Right ventricle myocardium inferior (tissue), 1 donor: ENCODE results near the gene PSMD9. TPM values are rescaled to one million over a fixed set of nuclear protein-coding genes. Genes with fewer than 3 reads are reported as not detected.
"Not testable (repeated sequence)": the region's sequence is repeated elsewhere in the genome, so short reads cannot be mapped to it uniquely, and the experiment has no call there.

Experiments
- ATAC-seq: fragments of 200-7000 bp; cut with Tn5 transposase; one replicate; pipeline ENCODE4 v1.9.1; 2020; ENCODE audit warnings: mild to moderate bottlenecking, moderate library complexity
- DNase-seq: peaks from one replicate; pipeline ENCODE4 v3.0.0; 2021; ENCODE audit errors: missing footprints
- intact Hi-C: fragments of 100-400 bp; cut with DNase I; formaldehyde crosslinking; loops from one replicate; pipeline ENCODE4 v1.11.0; 2022
- total RNA-seq: library from RNA; stranded (reverse); fragmentation: NEBNext Ultra II Directional; extraction: Animal tissue kit (Norgen Biotek cat#: 25700); gene quantifications from one replicate; pipeline ENCODE4 v1.2.1, GENCODE V29; 2021
- donor health status: DM: no; HTN: yes; CAD: no; lungs with severe emphysema.

The PSMD9 gene
- total RNA-seq, 1 donor from 2014 or later: 35.4 TPM

- DNase-seq (no peak), ATAC-seq (no peak)
- intact Hi-C loops: no loop called here
Observed at GRCh38 chr12:121911824-121912585, 23.4 kb downstream of the PSMD9 start.

- no peak for ATAC-seq
- DNase-seq: no peak
- intact Hi-C loops: loop anchor here (5.0 kb wide), 3 partner anchors 106 to 206 kb away; partner anchors contain the start of gene BCL7A
Observed at GRCh38 chr12:121915841-121916321, 27.3 kb downstream of the PSMD9 start.

DNA sequence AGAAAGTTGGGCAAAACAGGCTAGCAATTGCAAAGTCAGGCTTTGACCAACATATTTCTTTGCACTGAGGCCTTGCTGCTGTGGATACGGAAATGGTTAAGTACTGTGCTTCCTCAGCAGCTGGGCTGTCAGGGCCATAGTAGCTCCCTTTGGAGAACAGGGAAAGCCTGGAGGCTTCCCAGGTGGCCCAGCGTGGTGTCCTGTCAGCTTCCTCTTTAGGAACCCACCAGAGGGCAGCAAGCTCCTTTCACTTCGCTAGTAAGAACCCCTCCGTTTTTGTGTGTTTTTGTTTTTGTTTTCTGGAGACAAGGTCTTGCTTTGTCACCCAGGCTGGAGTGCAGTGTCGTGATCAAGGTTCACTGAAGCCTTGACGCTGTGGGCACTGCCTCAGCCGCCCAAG, 28.1 kb downstream of the PSMD9 start:
- no peak for ATAC-seq
- intact Hi-C loops: loop anchor here (5.0 kb wide), 3 partner anchors 106 to 206 kb away; partner anchors contain the start of gene BCL7A
- no peak for DNase-seq

DNA sequence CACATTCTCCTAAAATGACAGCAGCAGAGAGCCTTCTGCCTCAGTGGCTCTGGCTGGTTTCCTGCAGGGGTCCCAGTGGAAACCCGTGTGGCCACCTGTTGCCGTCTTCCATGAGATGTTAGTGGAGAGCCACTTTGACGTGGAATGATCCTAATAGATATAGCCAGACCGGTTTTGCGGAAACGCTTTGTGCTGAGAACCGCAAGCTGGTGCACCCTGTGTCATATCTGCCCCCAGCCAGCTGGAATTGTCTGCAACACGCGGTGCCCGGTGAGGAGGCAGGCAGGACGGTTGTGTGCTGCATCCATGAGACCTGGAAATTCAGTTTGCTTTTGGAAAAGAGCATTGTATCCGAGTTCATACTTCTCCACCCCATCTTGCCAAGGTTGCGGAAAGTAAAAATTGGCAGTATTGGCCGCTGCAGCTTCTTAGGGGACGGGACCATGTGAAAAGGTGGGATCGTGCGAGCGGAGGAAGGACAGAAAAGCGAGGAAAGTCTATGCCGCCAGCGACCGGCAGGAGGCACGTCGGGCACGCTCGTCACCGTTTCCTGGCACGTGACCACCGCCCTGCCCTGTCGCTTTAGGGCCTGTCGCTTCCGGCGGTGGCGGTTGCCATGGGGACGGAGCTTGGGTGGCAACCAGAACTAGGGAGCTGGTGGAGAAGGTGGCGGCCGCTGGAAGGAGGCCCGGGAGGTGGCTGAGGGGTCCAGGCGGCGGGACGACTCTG, 29.5 kb downstream of the PSMD9 start, which contains the start of gene CFAP251:
CFAP251 (plus strand) TSS at position 643 of the 729 bp plus-strand sequence. CDS start 2,714 bp downstream, outside the sequence.
- peak; percentile 89 for ATAC-seq
- intact Hi-C loops: loop anchor here (5.0 kb wide), 3 partner anchors 104 to 204 kb away; partner anchors contain the start of gene BCL7A
- peak; percentile 99 for DNase-seq

DNA sequence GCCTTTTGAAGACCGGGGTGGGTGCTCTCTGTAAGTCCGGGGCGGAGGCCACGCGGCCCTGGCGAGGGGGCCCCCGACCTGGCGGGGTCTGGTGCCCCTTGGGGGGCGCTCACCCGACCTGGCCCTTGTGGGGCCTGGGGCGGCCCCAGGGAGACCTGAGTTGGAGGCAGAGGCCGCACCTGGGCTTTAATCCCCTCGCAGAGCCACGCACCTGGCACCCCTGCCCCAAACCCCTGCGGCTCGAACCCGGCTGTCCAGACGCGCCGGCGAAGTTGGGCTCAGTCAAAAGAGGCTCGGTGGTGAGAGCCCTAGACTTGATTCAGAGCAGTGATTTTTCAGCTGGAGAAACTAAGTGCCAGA, 30.1 kb downstream of the PSMD9 start:
- DNase-seq (no peak), ATAC-seq (no peak)
- intact Hi-C loops: loop anchor here (5.0 kb wide), 3 partner anchors 104 to 204 kb away; partner anchors contain the start of gene BCL7A

- intact Hi-C loops: no loop called here
- no peak for DNase-seq
- ATAC-seq: no peak
Observed at GRCh38 chr12:121921066-121921465, 32.5 kb downstream of the PSMD9 start.

GRCh38 chr12:121925358-121925695, 36.7 kb downstream of the PSMD9 start:
- ATAC-seq (no peak), DNase-seq (no peak)
- intact Hi-C loops: no loop called here

GRCh38 chr12:121926874-121927706, 38.5 kb downstream of the PSMD9 start:
- no peak for ATAC-seq
- no peak for DNase-seq
- intact Hi-C loops: no loop called here

DNA sequence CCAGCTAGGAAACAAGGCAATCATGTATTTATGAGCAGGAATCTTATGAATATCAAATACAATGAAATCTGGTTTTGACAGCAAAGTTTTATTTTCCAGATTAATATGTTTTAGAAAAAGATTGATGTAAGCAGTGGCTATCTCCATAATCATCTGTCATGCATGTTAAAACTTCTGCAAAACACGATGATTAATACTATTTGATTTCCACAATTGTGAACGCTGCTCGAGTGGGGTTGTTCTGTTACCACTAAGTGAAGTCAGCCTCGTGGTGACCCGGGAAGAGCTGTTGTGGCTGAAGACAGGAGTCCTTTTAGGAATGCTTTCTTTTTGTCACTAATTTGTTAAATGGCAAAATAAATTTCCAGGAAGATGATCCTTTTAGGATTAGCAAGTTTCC, 39.2 kb downstream of the PSMD9 start:
- DNase-seq (no peak), ATAC-seq (no peak)
- intact Hi-C loops: no loop called here

DNA sequence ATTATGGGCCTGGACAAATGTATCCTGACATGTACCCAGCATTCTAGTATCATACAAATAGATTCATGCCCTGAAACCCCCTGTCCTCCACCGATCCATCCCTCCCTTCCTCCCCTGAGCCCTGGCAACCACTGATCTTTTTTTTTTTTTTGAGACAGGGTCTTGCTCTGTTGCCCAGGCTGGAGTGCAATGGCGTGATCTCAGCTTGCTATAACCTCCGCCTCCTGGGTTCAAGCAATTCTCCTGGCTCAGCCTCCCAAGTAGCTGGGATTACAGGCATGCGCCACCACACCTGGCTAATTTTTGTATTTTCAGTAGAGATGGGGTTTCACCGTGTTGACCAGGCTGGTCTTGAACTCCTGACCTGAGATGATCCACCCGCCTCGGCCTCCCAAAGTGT, 41.0 kb downstream of the PSMD9 start:
- DNase-seq, intact Hi-C loops, ATAC-seq: not testable (repeated sequence)

DNA sequence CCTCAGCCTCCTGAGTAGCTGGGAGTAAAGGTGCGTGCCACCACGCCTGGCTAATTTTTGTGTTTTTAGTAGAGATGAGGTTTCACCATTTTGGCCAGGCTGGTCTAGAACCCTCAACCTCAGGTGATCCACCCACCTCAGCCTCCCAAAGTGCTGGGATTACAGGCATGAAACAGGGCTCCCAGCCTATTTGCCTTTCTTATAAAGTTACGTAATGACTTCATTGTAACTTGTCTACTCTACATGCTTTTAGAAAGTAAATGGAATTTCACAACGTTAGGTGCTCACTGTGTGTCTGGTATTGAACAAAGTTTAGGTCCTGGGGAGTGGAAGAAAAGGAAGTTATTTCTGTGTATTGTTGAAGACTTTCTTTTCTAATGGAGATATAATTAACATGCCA, 42.3 kb downstream of the PSMD9 start:
- intact Hi-C loops: no loop called here

DNA sequence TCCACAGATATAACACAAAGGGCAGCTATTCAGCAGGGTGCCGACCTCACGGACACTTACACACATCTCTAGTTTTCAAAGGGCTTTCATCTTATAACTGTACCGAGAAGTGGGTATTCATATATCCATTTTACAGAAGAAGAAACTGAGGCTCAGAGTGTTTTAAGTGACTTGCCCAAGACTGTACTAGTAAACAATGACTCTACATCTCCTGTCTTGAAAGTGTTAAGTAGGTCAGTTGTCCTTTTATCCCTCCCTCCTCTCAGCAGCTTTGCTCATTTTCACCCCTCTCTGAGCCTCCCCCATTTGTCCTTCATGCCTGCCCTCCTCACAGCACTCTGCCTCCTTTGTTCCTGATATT, 43.6 kb downstream of the PSMD9 start:
- ATAC-seq (no peak), DNase-seq (no peak)
- intact Hi-C loops: no loop called here

More for the DNA sequence above, 42.3 kb downstream of the PSMD9 start:
- ATAC-seq: no peak
- DNase-seq: no peak

GRCh38 chr12:121932914-121933521, 44.4 kb downstream of the PSMD9 start:
- DNase-seq (no peak), ATAC-seq (no peak)
- intact Hi-C loops: no loop called here

- DNase-seq (no peak), ATAC-seq (no peak)
- intact Hi-C loops: no loop called here
Observed at GRCh38 chr12:121933522-121934308, 45.1 kb downstream of the PSMD9 start.

DNA sequence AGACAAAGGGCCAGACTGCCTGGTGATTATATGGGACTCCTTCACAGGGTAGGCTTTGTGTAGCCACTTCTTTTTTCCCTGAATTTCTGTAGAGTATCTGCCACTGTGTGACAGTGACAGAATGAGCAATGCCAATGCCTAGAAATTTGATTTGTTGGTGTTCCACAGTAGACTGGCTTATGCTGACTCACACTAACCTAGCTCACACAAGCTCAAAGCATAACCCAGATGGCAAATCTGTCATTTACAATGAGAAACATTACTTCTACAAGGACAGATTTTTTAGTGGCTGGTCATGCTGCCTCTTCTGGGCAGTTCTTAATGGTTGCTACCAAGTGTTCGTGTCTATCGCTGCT, 45.7 kb downstream of the PSMD9 start:
- ATAC-seq: no peak

GRCh38 chr12:121937654-121938053, 49.1 kb downstream of the PSMD9 start:
- DNase-seq: no peak
- intact Hi-C loops: no loop called here
- no peak for ATAC-seq

More for the DNA sequence above, 45.7 kb downstream of the PSMD9 start:
- intact Hi-C loops: no loop called here
- no peak for DNase-seq

DNA sequence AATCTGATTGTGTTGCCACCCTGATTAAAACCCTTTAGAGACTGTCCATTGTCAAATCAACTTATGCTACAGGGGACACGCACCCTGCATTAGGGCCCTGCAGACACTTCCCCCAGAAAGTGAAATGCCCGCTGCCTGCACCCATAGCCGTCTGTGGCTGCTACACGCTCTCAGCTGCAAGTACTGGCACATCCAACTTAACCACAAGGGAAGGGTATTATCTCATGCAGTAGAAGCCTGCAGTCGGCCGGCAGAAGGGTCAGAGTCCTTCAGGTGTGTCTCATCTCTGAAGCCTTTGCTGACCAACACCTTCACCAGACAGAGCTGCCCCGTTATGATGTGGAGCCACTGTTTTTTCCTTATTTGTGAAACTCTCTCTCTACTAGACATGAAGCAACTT, 50.6 kb downstream of the PSMD9 start:
- intact Hi-C loops: no loop called here
- no peak for ATAC-seq
- no peak for DNase-seq
